Activated CD4-positive, CD25-positive, alpha-beta regulatory T cell treated with anti-CD3 and anti-CD28 coated beads, Interleukin-2, amount 50 U/mL, for 72 hours (primary cell): ENCODE data around the gene PTPN20.
"Not testable (repeated sequence)": the region's sequence is repeated elsewhere in the genome, so short reads cannot be mapped to it uniquely, and the experiment has no call there.

Experiments
- DNase-seq: peaks from one replicate; pipeline ENCODE4 v3.0.0; 2021

Gene PTPN20

GRCh38 chr10:46960742-46961141 lies 49.5 kb downstream of the PTPN20 start:
- DNase-seq: not testable (repeated sequence)

- DNase-seq: not testable (repeated sequence)
Observed at GRCh38 chr10:46963356-46963755, 52.1 kb downstream of the PTPN20 start.

- DNase-seq: not testable (repeated sequence)
Observed at GRCh38 chr10:46967013-46967412, 55.8 kb downstream of the PTPN20 start.

GRCh38 chr10:46980223-46980622 lies 69.0 kb downstream of the PTPN20 start:
- DNase-seq: not testable (repeated sequence)

GRCh38 chr10:46987233-46987924 lies 76.2 kb downstream of the PTPN20 start:
- not testable (repeated sequence) for DNase-seq

GRCh38 chr10:46992803-46993561 lies 81.8 kb downstream of the PTPN20 start:
- DNase-seq: no peak

- DNase-seq: no peak
Observed at GRCh38 chr10:46995234-46995633, 84.0 kb downstream of the PTPN20 start.

GRCh38 chr10:46998192-46998591 lies 87.0 kb downstream of the PTPN20 start:
- DNase-seq: no peak

GRCh38 chr10:46998595-46998994 lies 87.4 kb downstream of the PTPN20 start:
- no peak for DNase-seq

- DNase-seq: no peak
Observed at GRCh38 chr10:46999217-46999616, 88.0 kb downstream of the PTPN20 start.

- DNase-seq: no peak
Observed at GRCh38 chr10:47008769-47009168, 97.5 kb downstream of the PTPN20 start.

- no peak for DNase-seq
Observed at GRCh38 chr10:47009215-47009838, 98.1 kb downstream of the PTPN20 start.

GRCh38 chr10:47010036-47010435 lies 98.8 kb downstream of the PTPN20 start:
- no peak for DNase-seq

GRCh38 chr10:47012214-47012613 lies 101.0 kb downstream of the PTPN20 start:
- no peak for DNase-seq

- no peak for DNase-seq
Observed at GRCh38 chr10:47013507-47014154, 102.4 kb downstream of the PTPN20 start.

- no peak for DNase-seq
Observed at GRCh38 chr10:47015404-47015803, 104.2 kb downstream of the PTPN20 start.

GRCh38 chr10:47016564-47016963 lies 105.3 kb downstream of the PTPN20 start:
- no peak for DNase-seq

- DNase-seq: no peak
Observed at GRCh38 chr10:47018026-47018735, 107.0 kb downstream of the PTPN20 start.

- no peak for DNase-seq
Observed at GRCh38 chr10:47019155-47020145, 108.2 kb downstream of the PTPN20 start.

GRCh38 chr10:47020471-47020870 lies 109.2 kb downstream of the PTPN20 start:
- DNase-seq: no peak

- no peak for DNase-seq
Observed at GRCh38 chr10:47021850-47022249, 110.6 kb downstream of the PTPN20 start.
